ENCODE results near the gene SPOCK2. TPM values are rescaled to one million over a fixed set of nuclear protein-coding genes. Genes with fewer than 3 reads are reported as not detected.

SPOCK2 gene
- total RNA-seq: under 0.01 and 0.26 TPM in 2 replicates

GRCh38 chr10:72087969-72088888 is at the start of gene SPOCK2:
Gene SPOCK2, minus strand, starts transcription at chr10:72088551. Its CDS starts 223 bp downstream, at chr10:72088328.

Other genes starting within 250 kb of the SPOCK2 start
- 978 and 1,201 TPM in 2 replicates for gene PSAP, start 237.3 kb downstream of the SPOCK2 start, total RNA-seq
- 23.7 and 26.3 TPM in 2 replicates for gene CHST3, start 124.2 kb downstream of the SPOCK2 start, total RNA-seq
- 53.0 and 70.2 TPM in 2 replicates for gene ANAPC16, start 127.5 kb upstream of the SPOCK2 start, total RNA-seq
- 23.8 and 33.6 TPM in 2 replicates for gene ASCC1, start 127.7 kb upstream of the SPOCK2 start, total RNA-seq
- 427 and 480 TPM in 2 replicates for gene DDIT4, start 185.4 kb upstream of the SPOCK2 start, total RNA-seq

Measured in pericardium fibroblast (primary cell).